Keratinocyte (primary cell): ENCODE data around the gene RNF115.

Source experiments
- CTCF ChIP-seq, 3 experiments: IDR thresholded peaks in 1 of 3; conservative IDR thresholded peaks in 1 of 3; optimal IDR thresholded peaks in 1 of 3; 2 replicates in 2 of 3; 3 replicates in 1 of 3; pipeline versions ENCODE3 to v1.5.1; 2011; ENCODE audit warnings: low read length in 3 of 3, mild to moderate bottlenecking in 3 of 3, moderate library complexity in 2 of 3, control low read depth in 1 of 3, inconsistent platforms in 1 of 3; ENCODE audit not compliant: insufficient read depth in 2 of 3; ENCODE audit errors: extremely low read depth in 1 of 3
- EZH2 ChIP-seq: IDR thresholded peaks from one replicate; pipeline ENCODE4 v1.6.1; 2012; ENCODE audit warnings: inconsistent platforms, mild to moderate bottlenecking, low read length, moderate library complexity

DNA sequence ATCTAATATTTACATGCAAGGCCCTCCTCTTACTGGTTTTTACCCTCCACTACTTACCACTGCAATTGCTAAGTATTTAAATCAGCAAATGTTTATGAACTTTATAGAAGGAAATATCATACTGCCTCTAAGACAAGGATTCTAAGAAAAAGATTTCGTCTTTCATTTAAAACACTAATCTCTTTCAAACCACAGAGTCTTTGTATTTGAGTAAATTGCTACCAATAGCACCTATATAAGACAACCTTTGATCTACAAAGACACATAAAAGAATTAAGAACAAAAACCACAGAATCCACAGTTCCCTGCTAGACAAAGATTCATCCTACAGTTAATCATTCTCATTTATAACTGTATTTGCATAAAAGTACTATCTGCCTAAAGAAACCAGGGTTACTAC is 37.6 kb downstream of the RNF115 start:
- TF ChIP-seq CTCF (optimal IDR thresholded peaks at IDR 0.05 in 1 of 3, IDR thresholded peaks at IDR 0.05 in 1 of 3, conservative IDR thresholded peaks at IDR 0.05 in 1 of 3; ENCODE audit: extremely low read depth in 1 of 3, insufficient read depth in 2 of 3, low read length in 3 of 3) (no peak), EZH2 (no peak)
